HG03521 (cell line): ENCODE measurements around the gene GPX1.

Source experiments
- ATAC-seq: cut with Tn5 transposase; IDR thresholded peaks from one replicate; pipeline ENCODE4 v1.9.1; 2021; ENCODE audit warnings: mild to moderate bottlenecking, moderate library complexity; ENCODE audit not compliant: unreplicated experiment

The GPX1 gene

DNA sequence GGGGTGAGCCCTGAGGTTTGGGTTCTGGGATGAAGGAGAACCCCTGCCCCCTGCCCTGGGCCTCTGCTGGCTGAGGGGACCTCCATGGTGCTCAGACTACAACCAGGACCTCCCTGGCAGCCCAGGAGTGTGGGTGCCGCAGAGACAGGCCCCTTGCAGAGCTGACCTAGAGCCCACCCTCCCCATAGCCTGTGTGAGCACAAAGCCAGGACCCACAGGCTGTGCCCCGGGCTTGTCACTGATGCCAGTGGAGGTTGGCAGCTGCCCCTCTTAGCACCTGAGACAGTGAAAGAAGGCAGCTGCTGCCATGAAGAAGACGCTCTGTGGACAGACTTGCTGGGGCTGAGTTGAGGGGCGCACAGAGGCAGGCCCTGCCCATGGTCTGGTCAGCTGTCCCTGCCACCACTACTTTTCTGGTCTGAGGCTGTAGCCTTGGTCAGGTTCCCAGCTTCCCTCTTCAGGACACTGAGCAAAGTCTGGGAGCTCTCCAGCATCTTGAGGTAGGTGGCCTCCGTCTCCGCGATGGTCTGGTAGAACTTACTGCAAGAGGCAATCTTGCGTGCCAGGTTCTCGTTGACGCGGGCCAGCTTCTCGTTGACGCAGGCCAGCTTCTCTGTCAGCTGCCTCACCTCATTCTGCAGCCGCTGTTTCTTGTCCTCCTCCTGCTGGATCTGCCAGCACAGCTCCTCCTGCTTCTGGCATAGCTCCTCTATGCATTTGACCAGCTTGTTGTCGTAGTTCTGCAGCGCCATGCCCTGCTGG is 41.3 kb downstream of the GPX1 start:
- ATAC-seq: no peak

DNA sequence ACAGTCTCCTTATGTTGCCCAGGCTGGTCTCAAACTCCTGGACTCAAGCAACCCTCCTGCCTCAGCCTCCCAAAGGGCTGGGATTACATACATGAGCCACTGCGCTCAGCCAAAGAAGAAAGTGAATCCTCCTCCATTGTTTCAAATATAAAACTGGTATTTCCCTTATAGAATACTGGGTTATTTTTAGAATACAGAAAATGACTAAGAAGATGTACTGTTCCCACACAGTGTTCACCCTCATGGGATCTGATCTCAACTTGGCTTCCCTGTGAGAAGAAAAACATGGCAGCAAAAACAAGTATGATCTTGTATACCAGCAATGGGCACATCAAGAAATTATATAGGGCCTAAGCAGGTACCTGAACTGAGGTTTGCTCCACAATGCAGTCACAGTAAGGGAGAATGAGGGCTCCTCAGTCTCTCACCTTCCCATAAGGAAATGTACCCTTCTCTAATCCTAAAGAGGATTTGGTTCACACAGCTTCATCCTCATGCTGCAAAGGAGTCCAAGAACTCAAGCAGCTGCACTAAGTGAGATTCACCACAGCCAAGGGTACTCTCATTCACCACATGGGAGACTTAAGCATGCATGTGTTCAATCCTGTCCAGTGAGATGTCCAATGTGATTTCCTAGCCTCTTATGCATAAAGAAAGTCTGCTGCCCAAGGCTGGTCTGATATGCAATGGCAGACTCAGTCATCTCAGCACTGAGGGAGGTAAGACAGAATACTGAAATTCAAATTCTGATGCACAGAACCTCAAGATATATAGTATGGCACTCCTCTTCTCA is 44.1 kb downstream of the GPX1 start:
- ATAC-seq: no peak

DNA sequence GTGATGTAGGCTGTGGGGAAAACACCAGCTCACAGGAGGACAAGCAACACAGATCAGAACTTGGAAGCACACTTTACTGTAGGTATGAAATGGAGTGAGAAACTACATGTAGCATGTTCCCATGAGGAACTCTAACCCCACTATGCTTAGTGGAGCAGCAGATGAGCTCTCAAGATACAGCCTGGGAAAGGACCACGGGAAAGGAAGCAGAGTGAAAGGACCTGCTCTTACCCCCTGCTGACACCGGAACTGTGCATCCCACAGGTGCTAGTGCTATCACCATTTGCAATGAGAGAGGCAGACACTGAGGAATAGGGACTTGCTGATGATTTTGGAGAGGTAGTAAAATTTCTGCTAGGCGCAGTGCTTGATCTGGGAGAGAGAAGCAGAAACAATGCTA is 46.9 kb downstream of the GPX1 start:
- ATAC-seq: no peak

DNA sequence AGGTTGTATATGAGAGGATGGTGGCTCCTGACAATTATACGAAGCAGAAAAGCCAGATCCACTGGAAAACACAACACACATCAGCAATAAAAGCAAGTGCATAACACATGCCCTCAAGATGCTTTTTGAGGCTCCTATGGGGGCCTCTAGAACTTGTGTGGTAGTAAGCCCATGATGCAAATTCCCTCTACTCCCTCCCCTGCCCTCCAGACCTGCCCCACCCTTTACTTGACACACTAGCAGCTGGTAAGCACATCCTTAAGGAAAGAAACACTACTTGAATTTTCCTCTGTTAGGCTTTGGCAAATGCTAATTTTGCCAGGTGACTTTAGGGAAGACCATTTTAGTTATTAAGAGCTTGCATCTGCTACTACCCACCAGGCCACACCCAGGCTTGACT is 47.5 kb downstream of the GPX1 start:
- no peak for ATAC-seq
